GM10248 (cell line): ENCODE data around the gene GTF2IRD2.
"Not testable (repeated sequence)": the region's sequence is repeated elsewhere in the genome, so short reads cannot be mapped to it uniquely, and the experiment has no call there.

Experiments used
- CTCF ChIA-PET: fragments of 300-600 bp; sonication (Branson Sonifier 250); formaldehyde crosslinking; extraction: SDS; loops from one replicate; lab custom pipeline; 2021; ENCODE audit warnings: antibody characterized with exemption; lab: Yijun Ruan, JAX
- POLR2A ChIA-PET: fragments of 350-650 bp; sonication (Branson Sonifier 250); formaldehyde crosslinking; extraction: SDS; loops from one replicate; lab custom pipeline; 2020; ENCODE audit warnings: antibody characterized with exemption; lab: Yijun Ruan, JAX
- DNase-seq: peaks from one replicate; pipeline ENCODE4 v3.0.0; 2012; ENCODE audit errors: extremely low spot score

GTF2IRD2 gene

GRCh38 chr7:74753921-74754482 lies 97.4 kb downstream of the GTF2IRD2 start:
- DNase-seq, CTCF ChIA-PET, POLR2A ChIA-PET: not testable (repeated sequence)
